HG03354 (cell line): ENCODE data around the gene SEZ6L.

Experiments
- ATAC-seq: cut with Tn5 transposase; IDR thresholded peaks from one replicate; pipeline ENCODE4 v1.9.1; 2021; ENCODE audit warnings: mild to moderate bottlenecking; ENCODE audit not compliant: unreplicated experiment, poor library complexity, severe bottlenecking

The SEZ6L gene

DNA sequence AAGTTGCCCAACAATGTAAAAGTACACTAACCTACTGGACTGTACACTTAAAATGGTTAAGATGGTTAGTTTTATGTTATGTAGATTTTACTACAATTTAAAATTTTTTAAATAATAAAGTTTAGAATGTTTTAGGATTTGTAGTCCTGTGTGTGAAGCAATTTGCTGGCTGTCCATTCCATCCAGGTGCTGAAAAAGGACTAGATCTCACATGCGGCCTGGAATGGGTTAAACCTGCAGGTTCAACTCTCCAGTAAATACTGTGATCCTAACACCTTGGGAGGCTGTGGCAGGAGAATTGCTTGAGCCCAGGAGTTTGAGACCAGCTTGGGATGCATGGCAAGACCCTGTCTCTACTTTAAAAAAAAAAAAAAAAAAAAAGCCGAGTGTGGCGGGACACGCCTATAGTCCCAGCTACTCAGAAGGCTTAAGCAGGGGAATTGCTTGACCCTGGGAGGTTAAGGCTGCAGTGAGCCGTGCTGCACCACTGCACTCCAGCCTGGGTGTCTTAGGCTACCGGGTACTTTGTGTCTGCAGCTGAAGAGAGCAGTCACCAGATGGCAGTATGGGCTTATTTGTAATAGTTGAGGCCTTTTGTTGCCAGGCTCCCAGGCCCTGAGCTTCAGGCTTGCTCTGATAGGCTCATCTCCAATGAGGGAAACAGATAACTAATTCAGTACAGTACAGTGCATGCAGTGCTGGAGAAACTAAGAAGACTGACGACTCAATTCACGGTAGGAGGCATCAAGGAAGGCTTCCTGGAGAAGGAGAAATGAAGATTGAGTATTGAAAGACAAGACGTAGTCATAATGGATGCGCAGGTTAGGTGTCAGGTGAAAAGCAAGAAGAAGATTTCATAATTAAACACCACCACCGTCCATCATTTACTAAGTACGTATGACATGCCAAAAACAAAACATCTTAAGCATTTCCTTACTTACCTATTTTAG, 195.1 kb downstream of the SEZ6L start:
- ATAC-seq, result no peak

GRCh38 chr22:26367402-26368245, 198.4 kb downstream of the SEZ6L start:
- no peak for ATAC-seq

DNA sequence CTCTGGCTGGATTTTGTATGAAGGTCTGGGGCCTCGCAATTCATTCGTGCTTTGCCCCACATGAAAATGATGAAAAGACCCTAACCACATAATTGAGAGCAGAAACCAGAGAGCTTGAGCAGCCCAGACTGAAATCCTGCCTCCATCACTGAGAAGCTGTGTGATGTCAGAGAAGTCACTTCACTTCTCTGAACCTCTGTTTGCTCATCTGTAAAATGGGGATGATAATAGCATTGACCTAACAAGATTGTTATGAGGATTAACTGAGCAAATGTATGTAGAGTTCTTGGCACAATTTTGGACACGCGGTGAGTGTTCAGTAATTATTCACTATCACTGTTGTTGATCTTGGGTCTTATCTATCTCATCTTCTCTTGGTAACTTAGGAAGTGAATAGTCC, 203.6 kb downstream of the SEZ6L start:
- no peak for ATAC-seq

- no peak for ATAC-seq
Observed at GRCh38 chr22:26374391-26375026, 205.2 kb downstream of the SEZ6L start.

DNA sequence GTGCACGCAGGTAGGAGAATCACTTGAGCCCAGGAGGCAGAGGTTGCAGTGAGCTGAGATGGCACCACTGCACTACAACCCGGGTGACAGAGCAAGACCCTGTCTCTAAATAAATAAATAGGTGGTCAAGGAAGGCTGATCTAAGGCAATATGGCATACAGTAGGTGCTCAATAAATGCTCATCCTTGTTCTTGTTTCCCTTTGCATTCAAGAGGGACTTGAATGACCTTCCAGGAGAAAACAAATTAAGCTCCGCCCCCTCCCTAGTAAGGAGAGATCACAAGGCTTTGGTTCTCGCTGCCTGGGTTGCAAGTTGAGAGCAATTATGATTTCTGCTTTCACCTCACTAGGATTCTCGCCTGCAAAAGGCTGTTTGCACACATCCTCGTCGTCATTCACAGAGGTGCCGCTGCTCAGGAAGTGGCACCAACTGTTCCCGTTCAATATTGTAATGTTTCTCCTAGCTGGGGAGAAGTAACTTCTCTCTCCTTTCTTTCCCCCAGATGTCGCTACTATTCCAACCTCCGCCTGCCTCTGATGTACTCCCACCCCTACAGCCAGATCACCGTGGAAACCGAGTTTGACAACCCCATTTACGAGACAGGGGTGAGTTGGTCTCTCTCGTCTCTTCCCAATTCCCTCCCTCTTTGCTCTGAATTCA, 208.0 kb downstream of the SEZ6L start:
- no peak for ATAC-seq

GRCh38 chr22:26380072-26380830, 211.0 kb downstream of the SEZ6L start:
- ATAC-seq, result no peak

- no peak for ATAC-seq
Observed at GRCh38 chr22:26382782-26383181, 213.5 kb downstream of the SEZ6L start.

GRCh38 chr22:26383968-26384556, 214.8 kb downstream of the SEZ6L start:
- no peak for ATAC-seq

DNA sequence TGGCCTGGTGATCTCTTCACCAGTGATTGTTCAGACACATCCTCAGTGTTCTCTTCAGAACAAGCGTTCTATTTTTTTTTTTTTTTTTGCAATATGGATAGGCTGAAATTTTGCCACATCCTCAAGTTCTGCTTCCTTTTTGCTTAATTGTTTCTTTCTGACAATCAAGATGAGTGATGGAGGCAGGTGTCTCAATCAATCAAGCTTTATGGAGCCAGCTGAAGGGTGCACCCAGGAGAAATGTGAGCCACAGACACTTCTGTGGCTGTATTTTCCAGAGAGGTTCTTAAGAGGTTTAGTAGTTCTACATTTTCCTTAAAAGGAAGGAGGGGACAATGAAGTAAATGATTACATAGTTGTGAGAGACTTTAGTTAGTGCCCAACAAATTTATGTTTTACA, 215.9 kb downstream of the SEZ6L start:
- ATAC-seq, result no peak

- no peak for ATAC-seq
Observed at GRCh38 chr22:26389125-26389524, 219.9 kb downstream of the SEZ6L start.

DNA sequence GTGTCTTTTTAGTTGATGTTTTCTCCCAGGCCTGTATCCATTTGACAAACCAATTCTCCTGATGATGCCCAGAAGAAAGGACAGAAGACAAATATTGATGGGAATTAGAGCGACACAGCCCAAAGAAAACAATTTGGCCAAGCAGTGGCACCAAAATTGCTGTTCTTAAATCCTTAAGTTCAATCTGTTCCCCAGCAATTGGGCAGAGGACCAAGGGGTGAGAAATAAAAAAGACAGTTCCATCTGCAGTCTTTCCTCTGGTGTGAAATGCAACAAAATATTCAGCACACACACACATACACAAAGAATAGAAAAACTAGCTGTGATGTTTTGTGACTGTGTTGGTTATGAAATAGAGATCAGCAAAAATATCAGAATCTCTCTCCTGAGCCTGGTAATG, 221.8 kb downstream of the SEZ6L start:
- ATAC-seq, result no peak

GRCh38 chr22:26391623-26392022, 222.4 kb downstream of the SEZ6L start:
- ATAC-seq, result no peak

DNA sequence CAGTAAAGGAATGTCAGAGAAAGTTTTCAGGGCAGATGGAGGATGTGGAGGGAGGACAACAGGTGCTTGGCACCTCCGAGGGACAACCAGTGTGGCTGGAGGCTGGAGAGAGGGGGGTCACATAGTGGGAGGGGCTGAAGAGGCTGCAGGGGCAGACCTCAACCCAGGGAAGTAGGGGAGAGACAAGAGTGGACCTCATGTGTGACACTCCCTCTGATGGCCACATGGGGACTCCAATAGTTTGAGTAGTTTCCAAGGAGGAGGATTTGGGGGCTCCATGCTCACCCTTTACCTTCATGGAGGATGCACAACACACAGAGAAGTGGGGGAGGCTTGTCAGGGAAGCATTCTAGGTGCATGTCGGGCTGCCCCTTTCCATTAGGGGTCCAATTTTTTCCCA, 224.7 kb downstream of the SEZ6L start:
- no peak for ATAC-seq

- ATAC-seq, result no peak
Observed at GRCh38 chr22:26394777-26395176, 225.5 kb downstream of the SEZ6L start.

- no peak for ATAC-seq
Observed at GRCh38 chr22:26395926-26396325, 226.7 kb downstream of the SEZ6L start.

DNA sequence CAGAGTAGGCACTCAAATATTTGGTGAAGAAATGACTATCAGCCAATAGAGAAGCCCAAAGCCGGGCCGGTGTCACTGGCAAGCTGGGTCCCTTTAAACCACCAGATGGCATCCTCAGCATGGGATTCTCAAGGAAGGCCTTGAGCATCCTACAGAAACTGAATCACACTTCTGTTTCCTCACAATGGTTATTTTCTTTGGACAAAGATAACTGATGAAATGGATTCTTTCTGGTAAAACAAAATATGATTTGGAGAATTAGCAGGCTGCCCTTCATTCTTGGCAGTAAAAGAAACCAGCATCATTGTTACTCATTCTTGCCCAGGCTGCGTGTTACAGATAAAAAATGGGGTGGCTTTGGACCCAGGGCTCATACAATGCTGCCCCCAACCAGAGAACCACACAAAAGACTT, 229.5 kb downstream of the SEZ6L start:
- ATAC-seq, result no peak

DNA sequence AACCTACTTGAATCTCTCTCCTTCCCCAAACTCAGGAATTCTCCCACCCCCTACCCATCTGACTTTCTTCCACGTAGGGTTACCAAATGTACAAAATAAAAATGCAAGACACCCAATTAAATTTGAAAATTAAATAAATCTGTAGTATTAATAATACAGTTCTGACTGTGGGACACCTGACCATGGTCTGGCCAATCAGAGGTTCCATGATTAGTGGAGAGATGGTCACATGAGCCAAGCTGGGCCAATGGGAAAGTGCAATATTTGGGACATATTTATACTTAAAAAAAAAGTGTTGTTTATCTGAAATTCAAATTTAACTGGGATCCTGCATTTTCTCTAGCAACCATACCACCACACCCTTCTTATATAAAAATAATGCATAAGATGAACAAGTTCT, 230.0 kb downstream of the SEZ6L start:
- ATAC-seq, result no peak

- ATAC-seq, result no peak
Observed at GRCh38 chr22:26401726-26402125, 232.5 kb downstream of the SEZ6L start.
